WTC11 (cell line): Measurements from ENCODE around the gene PLPP4. TPM values are rescaled to one million over a fixed set of nuclear protein-coding genes. Genes with fewer than 3 reads are reported as not detected.

Experiments
- ATAC-seq: fragments of 200-7000 bp; cut with Tn5 transposase; 2 replicates; pipeline ENCODE4 v1.10.0; 2021; ENCODE audit warnings: mild to moderate bottlenecking, moderate library complexity
- CTCF ChIA-PET: fragments of 300-600 bp; sonication (Branson Sonifier 250); formaldehyde crosslinking; loops from one replicate; lab custom pipeline; 2021; ENCODE audit warnings: antibody characterized with exemption; lab: Charles Lee
- POLR2A ChIA-PET: fragments of 350-600 bp; sonication (Branson Sonifier 250); formaldehyde crosslinking; loops from one replicate; lab custom pipeline; 2021; ENCODE audit warnings: antibody characterized with exemption; lab: Charles Lee
- DNase-seq: peaks from one replicate; pipeline ENCODE4 v3.0.0; 2021; ENCODE audit warnings: low spot score
- H3K27ac Mint-ChIP-seq: 2 replicates; pipeline ENCODE4 v1.8.0; 2021; ENCODE audit warnings: mixed read lengths
- H3K27me3 Mint-ChIP-seq: 2 replicates; pipeline ENCODE4 v1.8.0; 2021; ENCODE audit warnings: low read depth, mild to moderate bottlenecking, moderate library complexity, mixed read lengths
- H3K36me3 Mint-ChIP-seq: 2 replicates; pipeline ENCODE4 v1.8.0; 2021; ENCODE audit warnings: mixed read lengths
- H3K4me1 Mint-ChIP-seq: 2 replicates; pipeline ENCODE4 v1.8.0; 2022; ENCODE audit warnings: mixed read lengths
- H3K4me3 Mint-ChIP-seq: 2 replicates; pipeline ENCODE4 v1.8.0; 2021; ENCODE audit warnings: mild to moderate bottlenecking, moderate library complexity, mixed read lengths
- H3K9me3 Mint-ChIP-seq: 2 replicates; pipeline ENCODE4 v1.8.0; 2021; ENCODE audit warnings: mixed read lengths
- ATF3 ChIP-seq: sonication (generic); formaldehyde crosslinking; conservative IDR thresholded peaks from 2 replicates; pipeline ENCODE4 v1.8.1; 2022; ENCODE audit warnings: mild to moderate bottlenecking, missing genetic modification reagents
- ATF6 ChIP-seq: sonication (generic); formaldehyde crosslinking; IDR thresholded peaks from 2 replicates; pipeline ENCODE4 v1.8.1; 2023; ENCODE audit warnings: mild to moderate bottlenecking, missing genetic modification reagents
- CBFB ChIP-seq: sonication (generic); formaldehyde crosslinking; IDR thresholded peaks from 2 replicates; pipeline ENCODE4 v1.8.1; 2022; ENCODE audit warnings: mild to moderate bottlenecking, low read depth, missing genetic modification reagents
- CDX4 ChIP-seq: fragments of 250-450 bp; sonication (Bioruptor Pico); IDR thresholded peaks from 2 replicates; pipeline ENCODE4 v1.9.0; 2021; ENCODE audit warnings: moderate library complexity, mild to moderate bottlenecking, inconsistent platforms, borderline replicate concordance
- ESRRA ChIP-seq: sonication (generic); formaldehyde crosslinking; IDR thresholded peaks from 2 replicates; pipeline ENCODE4 v1.8.1; 2022; ENCODE audit warnings: mild to moderate bottlenecking, missing genetic modification reagents, borderline replicate concordance
- ETV6 ChIP-seq: sonication (generic); formaldehyde crosslinking; IDR thresholded peaks from 2 replicates; pipeline ENCODE4 v1.8.1; 2022; ENCODE audit warnings: mild to moderate bottlenecking, missing genetic modification reagents
- FOXK1 ChIP-seq: sonication (generic); formaldehyde crosslinking; IDR thresholded peaks from 2 replicates; pipeline ENCODE4 v1.8.0; 2022; ENCODE audit warnings: mild to moderate bottlenecking, moderate library complexity, missing genetic modification reagents
- GABPB1 ChIP-seq: sonication (generic); formaldehyde crosslinking; IDR thresholded peaks from 2 replicates; pipeline ENCODE4 v1.8.1; 2023; ENCODE audit warnings: mild to moderate bottlenecking, missing genetic modification reagents
- IRF2 ChIP-seq: sonication (generic); formaldehyde crosslinking; IDR thresholded peaks from 2 replicates; pipeline ENCODE4 v1.8.0; 2022; ENCODE audit warnings: low read depth, missing genetic modification reagents, borderline replicate concordance
- JUN ChIP-seq: sonication (generic); formaldehyde crosslinking; IDR thresholded peaks from 2 replicates; pipeline ENCODE4 v1.8.0; 2023; ENCODE audit warnings: mild to moderate bottlenecking, missing genetic modification reagents
- KAT7 ChIP-seq: sonication (generic); formaldehyde crosslinking; IDR thresholded peaks from 2 replicates; pipeline ENCODE4 v1.8.1; 2023; ENCODE audit warnings: missing genetic modification reagents, mild to moderate bottlenecking, borderline replicate concordance
- MYBL2 ChIP-seq: sonication (generic); formaldehyde crosslinking; IDR thresholded peaks from 2 replicates; pipeline ENCODE4 v1.8.1; 2023; ENCODE audit warnings: mild to moderate bottlenecking, moderate library complexity, missing genetic modification reagents
- NR1H2 ChIP-seq: sonication (generic); formaldehyde crosslinking; IDR thresholded peaks from 2 replicates; pipeline ENCODE4 v1.9.0; 2021; ENCODE audit warnings: mild to moderate bottlenecking, moderate library complexity, missing genetic modification reagents
- PRDM15 ChIP-seq: sonication (generic); formaldehyde crosslinking; IDR thresholded peaks from 2 replicates; pipeline ENCODE4 v1.8.0; 2022; ENCODE audit warnings: missing genetic modification reagents
- SP1 ChIP-seq: sonication (generic); formaldehyde crosslinking; conservative IDR thresholded peaks from 2 replicates; pipeline ENCODE4 v1.8.1; 2022; ENCODE audit warnings: missing genetic modification reagents
- ZNF317 ChIP-seq: sonication (generic); formaldehyde crosslinking; IDR thresholded peaks from 2 replicates; pipeline ENCODE4 v1.8.1; 2023; ENCODE audit warnings: low read depth, mild to moderate bottlenecking, moderate library complexity, missing genetic modification reagents, borderline replicate concordance
- ZNF425 ChIP-seq: fragments of 250-450 bp; sonication (Bioruptor Pico); conservative IDR thresholded peaks from 2 replicates; pipeline ENCODE4 v1.9.0; 2021; ENCODE audit warnings: mild to moderate bottlenecking
- ZNF532 ChIP-seq: fragments of 250-450 bp; sonication (Bioruptor Pico); IDR thresholded peaks from 2 replicates; pipeline ENCODE4 v1.9.0; 2021; ENCODE audit warnings: mild to moderate bottlenecking, borderline replicate concordance
- total RNA-seq: library from RNA; stranded (reverse); gene quantifications from 3 replicates; pipeline ENCODE4 v1.2.3, GENCODE V29; 2021

The PLPP4 gene
- total RNA-seq, 1 experiment from 2014 or later, result 0.15 TPM

- H3K4me3 Mint-ChIP-seq, result no peak overlapping the region
- peaks cover 16% of the 10 kb centered on the region for H3K4me1 Mint-ChIP-seq
- CTCF ChIA-PET, result interaction anchor here (0.9 to 1.4 kb wide), 2 partner anchors 26 to 30 kb away, joined by 3 read pairs; no protein-coding TSS in a partner anchor
- H3K27ac Mint-ChIP-seq, result no peak overlapping the region
- POLR2A ChIA-PET, result no interaction called here
- H3K9me3 Mint-ChIP-seq, result peaks cover 38% of the 10 kb centered on the region
- peaks cover 4% of the 10 kb centered on the region for H3K27me3 Mint-ChIP-seq
- H3K36me3 Mint-ChIP-seq, result peaks cover 12% of the 10 kb centered on the region
- ATAC-seq (no peak), DNase-seq (no peak)
- no peak for TF ChIP-seq ZNF317 (CRISPR knock-in tag)
- no peak for TF ChIP-seq JUN (CRISPR knock-in tag)
- no peak for TF ChIP-seq ESRRA
- TF ChIP-seq GABPB1 (CRISPR knock-in tag), result no peak
Observed at GRCh38 chr10:120605410-120605809, 148.4 kb downstream of the PLPP4 start.

- Mint-ChIP-seq H3K27me3 (peaks cover 4% of the 10 kb centered on the region), H3K36me3 (peaks cover 12% of the 10 kb centered on the region), H3K9me3 (peaks cover 38% of the 10 kb centered on the region), H3K4me3 (no peak overlapping the region), H3K4me1 (peaks cover 17% of the 10 kb centered on the region), H3K27ac (no peak overlapping the region)
- POLR2A ChIA-PET, result no interaction called here
- TF ChIP-seq ZNF425 (CRISPR knock-in tag) (no peak), PRDM15 (CRISPR knock-in tag) (no peak), ATF3 (no peak), IRF2 (CRISPR knock-in tag) (no peak), NR1H2 (CRISPR knock-in tag) (no peak), GABPB1 (CRISPR knock-in tag) (no peak), CDX4 (CRISPR knock-in tag) (no peak), MYBL2 (CRISPR knock-in tag) (no peak), SP1 (CRISPR knock-in tag) (no peak), ETV6 (CRISPR knock-in tag) (no peak), CBFB (CRISPR knock-in tag) (no peak), KAT7 (no peak), ATF6 (CRISPR knock-in tag) (no peak), FOXK1 (no peak), ZNF532 (CRISPR knock-in tag) (no peak)
- no peak for ATAC-seq
- CTCF ChIA-PET, result no interaction called here
- DNase-seq, result no peak
Observed at GRCh38 chr10:120606051-120606764, 149.2 kb downstream of the PLPP4 start.
